HL-60 (cell line): ENCODE measurements around the gene C11orf98.
A peak's percentile ranks its signal among the peaks of the same experiment; 100 is the strongest.

ENCODE experiments used
- CTCF ChIP-seq: IDR thresholded peaks from one replicate; pipeline ENCODE4 v1.5.1; 2011; ENCODE audit warnings: low read length, control low read depth, inconsistent platforms; ENCODE audit not compliant: insufficient read depth
- GABPA ChIP-seq: IDR thresholded peaks from 2 replicates; pipeline ENCODE4 v1.6.1; 2012; ENCODE audit warnings: low read depth
- POLR2AphosphoS5 ChIP-seq: IDR thresholded peaks from 2 replicates; pipeline ENCODE4 v1.6.1; 2012; ENCODE audit warnings: low read depth
- REST ChIP-seq: IDR thresholded peaks from 2 replicates; pipeline ENCODE4 v1.6.1; 2012; ENCODE audit warnings: low read depth; ENCODE audit not compliant: insufficient replicate concordance

- TF ChIP-seq POLR2AphosphoS5 (peak; percentile 74; the same call in 1 of the 2 replicates), CTCF (no peak), GABPA (peak; percentile 84), REST (peak; percentile 36)
Measured at GRCh38 chr11:62678770-62679696, 14.0 kb upstream of the C11orf98 start, which contains the start of gene UBXN1.
